Memory B cell (primary cell): ENCODE measurements around the gene PTAFR.

Experiments
- ATAC-seq: fragments of 150-1000 bp; cut with Tn5 transposase; 2 replicates; pipeline ENCODE4 v1.10.0; 2021; ENCODE audit warnings: low read depth, mild to moderate bottlenecking, moderate library complexity
- DNase-seq, 2 donors: peaks; one replicate each; pipeline ENCODE4 v3.0.0; 2022; ENCODE audit warnings: low spot score in 2 of 2
- H3K27ac Mint-ChIP-seq: one replicate; pipeline ENCODE4 v1.8.0; 2022; ENCODE audit warnings: mild to moderate bottlenecking, moderate library complexity, mixed read lengths
- H3K27me3 Mint-ChIP-seq: one replicate; pipeline ENCODE4 v1.8.0; 2022; ENCODE audit warnings: mixed read lengths
- H3K36me3 Mint-ChIP-seq: one replicate; pipeline ENCODE4 v1.8.0; 2022; ENCODE audit warnings: mild to moderate bottlenecking, mixed read lengths
- H3K4me1 Mint-ChIP-seq: one replicate; pipeline ENCODE4 v1.8.0; 2022; ENCODE audit warnings: mixed read lengths
- H3K4me3 Mint-ChIP-seq: one replicate; pipeline ENCODE4 v1.8.0; 2022; ENCODE audit warnings: mild to moderate bottlenecking, moderate library complexity, mixed read lengths
- H3K9me3 Mint-ChIP-seq: one replicate; pipeline ENCODE4 v1.8.0; 2022; ENCODE audit warnings: mixed read lengths

PTAFR gene

GRCh38 chr1:28162151-28162550, 14.3 kb downstream of the PTAFR start:
- H3K27ac Mint-ChIP-seq: no peak overlapping the region
- DNase-seq: no peak
- H3K36me3 Mint-ChIP-seq: peaks cover 4% of the 10 kb centered on the region
- no peaks in the 10 kb centered on the region for H3K27me3 Mint-ChIP-seq
- ATAC-seq: no peak
- H3K4me1 Mint-ChIP-seq: peaks cover 14% of the 10 kb centered on the region
- H3K4me3 Mint-ChIP-seq: no peak overlapping the region
- no peaks in the 10 kb centered on the region for H3K9me3 Mint-ChIP-seq

- Mint-ChIP-seq H3K4me1 (peaks cover 14% of the 10 kb centered on the region), H3K9me3 (no peaks in the 10 kb centered on the region), H3K4me3 (no peak overlapping the region), H3K36me3 (peaks cover 4% of the 10 kb centered on the region), H3K27ac (no peak overlapping the region), H3K27me3 (no peaks in the 10 kb centered on the region)
- DNase-seq: no peak
- no peak for ATAC-seq
Observed at GRCh38 chr1:28161751-28162150, 14.7 kb downstream of the PTAFR start.

GRCh38 chr1:28160782-28161266, 15.7 kb downstream of the PTAFR start:
- Mint-ChIP-seq H3K36me3 (peaks cover 4% of the 10 kb centered on the region), H3K27ac (no peak overlapping the region), H3K9me3 (no peaks in the 10 kb centered on the region), H3K4me3 (no peak overlapping the region), H3K27me3 (no peaks in the 10 kb centered on the region), H3K4me1 (peaks cover 14% of the 10 kb centered on the region)
- DNase-seq: no peak
- ATAC-seq: no peak

GRCh38 chr1:28159680-28160079, 16.8 kb downstream of the PTAFR start:
- H3K4me1 Mint-ChIP-seq: peaks cover 14% of the 10 kb centered on the region
- H3K27ac Mint-ChIP-seq: no peak overlapping the region
- H3K36me3 Mint-ChIP-seq: peaks cover 4% of the 10 kb centered on the region
- no peak overlapping the region for H3K4me3 Mint-ChIP-seq
- no peaks in the 10 kb centered on the region for H3K9me3 Mint-ChIP-seq
- DNase-seq (no peak), ATAC-seq (no peak)
- no peaks in the 10 kb centered on the region for H3K27me3 Mint-ChIP-seq

GRCh38 chr1:28159243-28159642, 17.2 kb downstream of the PTAFR start:
- H3K4me3 Mint-ChIP-seq: no peak overlapping the region
- H3K9me3 Mint-ChIP-seq: no peaks in the 10 kb centered on the region
- no peaks in the 10 kb centered on the region for H3K27me3 Mint-ChIP-seq
- no peak for ATAC-seq
- no peak overlapping the region for H3K27ac Mint-ChIP-seq
- H3K36me3 Mint-ChIP-seq: peaks cover 4% of the 10 kb centered on the region
- DNase-seq: no peak
- H3K4me1 Mint-ChIP-seq: peaks cover 14% of the 10 kb centered on the region

- Mint-ChIP-seq H3K36me3 (peaks cover 4% of the 10 kb centered on the region), H3K27me3 (no peaks in the 10 kb centered on the region), H3K4me1 (peaks cover 12% of the 10 kb centered on the region), H3K9me3 (no peaks in the 10 kb centered on the region), H3K4me3 (no peak overlapping the region), H3K27ac (no peak overlapping the region)
- DNase-seq: no peak
- no peak for ATAC-seq
Observed at GRCh38 chr1:28157894-28158293, 18.6 kb downstream of the PTAFR start.

- H3K4me1 Mint-ChIP-seq: peaks cover 11% of the 10 kb centered on the region
- H3K27me3 Mint-ChIP-seq: no peaks in the 10 kb centered on the region
- DNase-seq (no peak), ATAC-seq (no peak)
- no peaks in the 10 kb centered on the region for H3K9me3 Mint-ChIP-seq
- peaks cover 4% of the 10 kb centered on the region for H3K36me3 Mint-ChIP-seq
- H3K4me3 Mint-ChIP-seq: no peak overlapping the region
- no peak overlapping the region for H3K27ac Mint-ChIP-seq
Observed at GRCh38 chr1:28156821-28157220, 19.7 kb downstream of the PTAFR start.

- H3K4me3 Mint-ChIP-seq: no peak overlapping the region
- peaks cover 10% of the 10 kb centered on the region for H3K4me1 Mint-ChIP-seq
- H3K27me3 Mint-ChIP-seq: no peaks in the 10 kb centered on the region
- no peak overlapping the region for H3K27ac Mint-ChIP-seq
- H3K36me3 Mint-ChIP-seq: peaks cover 4% of the 10 kb centered on the region
- H3K9me3 Mint-ChIP-seq: no peaks in the 10 kb centered on the region
- no peak for ATAC-seq
- no peak for DNase-seq
Observed at GRCh38 chr1:28155628-28156027, 20.9 kb downstream of the PTAFR start.

GRCh38 chr1:28154078-28154594, 22.4 kb downstream of the PTAFR start:
- no peaks in the 10 kb centered on the region for H3K27me3 Mint-ChIP-seq
- H3K27ac Mint-ChIP-seq: no peak overlapping the region
- peaks cover 3% of the 10 kb centered on the region for H3K9me3 Mint-ChIP-seq
- H3K36me3 Mint-ChIP-seq: peaks cover 12% of the 10 kb centered on the region
- H3K4me1 Mint-ChIP-seq: peaks cover 9% of the 10 kb centered on the region
- ATAC-seq (no peak), DNase-seq (no peak)
- H3K4me3 Mint-ChIP-seq: no peak overlapping the region

GRCh38 chr1:28150125-28150780, 26.2 kb downstream of the PTAFR start:
- H3K27me3 Mint-ChIP-seq: no peaks in the 10 kb centered on the region
- no peak overlapping the region for H3K27ac Mint-ChIP-seq
- DNase-seq (no peak), ATAC-seq (no peak)
- peaks cover 14% of the 10 kb centered on the region for H3K4me1 Mint-ChIP-seq
- H3K36me3 Mint-ChIP-seq: peaks cover 9% of the 10 kb centered on the region
- no peak overlapping the region for H3K4me3 Mint-ChIP-seq
- peaks cover 3% of the 10 kb centered on the region for H3K9me3 Mint-ChIP-seq

- peaks cover 3% of the 10 kb centered on the region for H3K9me3 Mint-ChIP-seq
- no peak overlapping the region for H3K27ac Mint-ChIP-seq
- no peak for ATAC-seq
- no peaks in the 10 kb centered on the region for H3K27me3 Mint-ChIP-seq
- peaks cover 24% of the 10 kb centered on the region for H3K4me1 Mint-ChIP-seq
- no peak for DNase-seq
- no peak overlapping the region for H3K4me3 Mint-ChIP-seq
- H3K36me3 Mint-ChIP-seq: peaks cover 9% of the 10 kb centered on the region
Observed at GRCh38 chr1:28148880-28149195, 27.7 kb downstream of the PTAFR start.

GRCh38 chr1:28147264-28148094, 29.0 kb downstream of the PTAFR start:
- peak overlapping the region; percentile 72 for H3K27ac Mint-ChIP-seq
- H3K9me3 Mint-ChIP-seq: peaks cover 3% of the 10 kb centered on the region

GRCh38 chr1:28145728-28146127, 30.8 kb downstream of the PTAFR start:
- H3K9me3 Mint-ChIP-seq: peaks cover 3% of the 10 kb centered on the region
- no peak overlapping the region for H3K4me3 Mint-ChIP-seq
- ATAC-seq (no peak), DNase-seq (no peak)
- H3K27me3 Mint-ChIP-seq: no peaks in the 10 kb centered on the region
- peaks cover 21% of the 10 kb centered on the region for H3K4me1 Mint-ChIP-seq
- no peak overlapping the region for H3K27ac Mint-ChIP-seq
- H3K36me3 Mint-ChIP-seq: peaks cover 9% of the 10 kb centered on the region

More at GRCh38 chr1:28147264-28148094, 29.0 kb downstream of the PTAFR start:
- Mint-ChIP-seq H3K27me3 (no peaks in the 10 kb centered on the region), H3K36me3 (peaks cover 9% of the 10 kb centered on the region), H3K4me1 (peaks cover 24% of the 10 kb centered on the region), H3K4me3 (peak overlapping the region; percentile 54)
- no peak for ATAC-seq
- DNase-seq: no peak
